Esophagus muscularis mucosa (tissue), 4 donors: Measurements from ENCODE around the gene ARF4. TPM values are rescaled to one million over a fixed set of nuclear protein-coding genes. Genes with fewer than 3 reads are reported as not detected.
"Not testable (repeated sequence)": the region's sequence is repeated elsewhere in the genome, so short reads cannot be mapped to it uniquely, and the experiment has no call there.

Experiments used
- DNase-seq: peaks from one replicate; pipeline ENCODE4 v3.0.0-alpha.2; 2017; ENCODE audit errors: extremely low spot score
- H3K27ac ChIP-seq, 4 donors: fragments of 200-600 bp; sonication (generic); replicated peaks in 1 of 4; 1 replicate in 3 of 4; 2 replicates in 1 of 4; pipeline ENCODE4 v1.5.1; 2016 to 2019; ENCODE audit warnings: mild to moderate bottlenecking in 1 of 4
- H3K27me3 ChIP-seq, 4 donors: fragments of 200-600 bp; sonication (generic); one replicate each; pipeline versions ENCODE4 v1.5.1 to v1.6.0; 2016 to 2019
- H3K36me3 ChIP-seq, 4 donors: fragments of 200-600 bp; sonication (generic); one replicate each; pipeline ENCODE4 v1.5.1; 2016 to 2019
- H3K4me1 ChIP-seq, 4 donors: fragments of 200-600 bp; sonication (generic); one replicate each; pipeline ENCODE4 v1.5.1; 2016 to 2019
- H3K4me3 ChIP-seq, 4 donors: fragments of 200-600 bp; sonication (generic); 1 replicate in 2 of 4; 2 replicates in 2 of 4; pipeline ENCODE4 v1.5.1; 2016 to 2019; ENCODE audit warnings: mild to moderate bottlenecking in 4 of 4, moderate library complexity in 1 of 4
- H3K9me3 ChIP-seq, 4 donors: fragments of 200-600 bp; sonication (generic); 1 replicate in 3 of 4; 2 replicates in 1 of 4; pipeline ENCODE4 v1.5.1; 2016 to 2019
- EP300 ChIP-seq: sonication (generic); formaldehyde crosslinking; IDR thresholded peaks from one replicate; pipeline ENCODE4 v1.6.1; 2017; ENCODE audit warnings: antibody characterized with exemption
- POLR2A ChIP-seq: fragments of 450-650 bp; IDR thresholded peaks from one replicate; pipeline ENCODE4 v1.6.1; 2017; ENCODE audit warnings: antibody characterized with exemption, moderate library complexity, mild to moderate bottlenecking, low read depth
- POLR2AphosphoS5 ChIP-seq, 2 donors: sonication (generic); formaldehyde crosslinking; IDR thresholded peaks; one replicate each; pipeline ENCODE4 v1.6.1; 2017; ENCODE audit warnings: antibody characterized with exemption in 2 of 2
- WGBS: methylation state at CpG from one replicate; pipeline ENCODE4 v1.1.5; 2018; 5-methylcytosine and 5-hydroxymethylcytosine counted together
- intact Hi-C: fragments of 100-400 bp; cut with DNase I; formaldehyde crosslinking; loops from one replicate; pipeline ENCODE4 v1.15.1; 2023
- total RNA-seq, 4 donors: library from RNA; depleted of rRNA; stranded (reverse); fragments of >200 nt; gene quantifications; one replicate each; pipeline versions ENCODE4 v1.1.0 to v1.2.1, GENCODE V29; 2016
- TF ChIP-seq, protein P1 (sequence below), 3 experiments: fragments of 200-600 bp in 2 of 3; fragments of 450-650 bp in 1 of 3; sonication (generic) in 2 of 3; IDR thresholded peaks; one replicate each; pipeline ENCODE4 v1.5.1; 2017 to 2019; ENCODE audit warnings: antibody characterized with exemption in 3 of 3, mild to moderate bottlenecking in 2 of 3, moderate library complexity in 1 of 3

ARF4 gene
- total RNA-seq, 4 donors from 2014 or later: 75.1 to 104 (median 84.1) TPM

- peaks cover 0 to 12% (median 0%) of the 10 kb centered on the region in 4 donors for H3K4me1 ChIP-seq
- H3K4me3 ChIP-seq: no peak overlapping the region
- intact Hi-C loops: no loop called here
- H3K9me3 ChIP-seq: no peaks in the 10 kb centered on the region
- TF ChIP-seq POLR2A: no peak
- TF ChIP-seq POLR2AphosphoS5 (IDR thresholded peaks at IDR 0.05): peak in 1 of 2 donors; percentile 19
- peaks cover 50 to 97% (median 76%) of the 10 kb centered on the region in 4 donors for H3K36me3 ChIP-seq
- no peaks in the 10 kb centered on the region for H3K27me3 ChIP-seq
- peak overlapping the region in 2 of 4 donors; percentile 31 to 35 for H3K27ac ChIP-seq
- WGBS: 69% methylated on average over 6 of the region's 6 CpGs
- no peak for DNase-seq
These were observed 30.8 kb upstream of the ARF4 start for GRCh38 chr3:57627976-57628375.

DNA sequence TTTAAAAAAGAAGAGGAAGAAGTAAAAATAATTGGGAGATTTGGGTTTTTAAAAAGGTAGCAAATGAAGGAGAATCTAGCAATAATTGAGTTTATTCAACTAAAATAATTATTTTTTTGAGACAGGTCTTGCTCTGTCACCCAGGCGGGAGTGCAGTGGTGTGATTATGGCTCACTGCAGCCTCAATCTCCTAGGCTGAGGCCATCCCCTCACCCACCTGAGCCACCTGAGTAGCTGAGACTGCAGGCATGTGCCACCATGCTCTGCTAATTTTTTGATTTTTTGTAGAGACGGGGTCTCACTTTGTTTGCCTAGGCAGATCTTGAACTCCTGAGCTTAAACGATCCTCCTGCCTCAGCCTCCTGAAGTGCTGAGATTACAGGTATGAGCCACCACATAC is 27.7 kb upstream of the ARF4 start:
- 82% methylated on average over 3 of the region's 3 CpGs for WGBS
- intact Hi-C loops: no loop called here

DNA sequence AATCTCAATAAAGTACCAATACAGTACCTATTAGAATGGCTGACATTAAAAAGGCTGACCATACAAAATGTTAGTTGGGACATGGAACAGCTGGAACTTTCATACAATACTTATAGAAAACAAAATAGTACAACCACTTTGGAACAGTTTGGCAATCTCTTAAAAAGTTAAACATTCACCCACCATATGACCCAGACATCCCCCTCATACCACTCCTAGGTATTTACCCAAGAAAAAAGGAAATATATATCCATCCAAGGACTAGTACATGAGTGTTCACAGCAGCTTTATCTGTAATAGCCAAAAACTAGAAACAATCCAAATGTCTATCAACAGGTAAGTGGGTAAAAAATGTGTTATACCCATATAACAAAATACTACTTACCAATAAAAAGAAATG is 25.2 kb upstream of the ARF4 start:
- no peak for DNase-seq
- Histone ChIP-seq H3K36me3 (peaks cover 30 to 78% (median 47%) of the 10 kb centered on the region in 4 donors), H3K27ac (no peak overlapping the region), H3K27me3 (no peaks in the 10 kb centered on the region), H3K4me3 (no peak overlapping the region), H3K4me1 (no peaks in the 10 kb centered on the region), H3K9me3 (no peaks in the 10 kb centered on the region)
- intact Hi-C loops: no loop called here
- no peak for TF ChIP-seq POLR2A

More for the DNA sequence above, 27.7 kb upstream of the ARF4 start:
- H3K27ac ChIP-seq: no peak overlapping the region
- no peaks in the 10 kb centered on the region for H3K27me3 ChIP-seq
- DNase-seq: no peak
- H3K4me1 ChIP-seq: peaks cover 0 to 12% (median 0%) of the 10 kb centered on the region in 4 donors
- H3K4me3 ChIP-seq: no peak overlapping the region
- peaks cover 48 to 89% (median 63%) of the 10 kb centered on the region in 4 donors for H3K36me3 ChIP-seq
- TF ChIP-seq EP300 (no peak), POLR2A (no peak), POLR2AphosphoS5 (IDR thresholded peaks at IDR 0.05) (no peak)
- TF ChIP-seq, protein P1, sequence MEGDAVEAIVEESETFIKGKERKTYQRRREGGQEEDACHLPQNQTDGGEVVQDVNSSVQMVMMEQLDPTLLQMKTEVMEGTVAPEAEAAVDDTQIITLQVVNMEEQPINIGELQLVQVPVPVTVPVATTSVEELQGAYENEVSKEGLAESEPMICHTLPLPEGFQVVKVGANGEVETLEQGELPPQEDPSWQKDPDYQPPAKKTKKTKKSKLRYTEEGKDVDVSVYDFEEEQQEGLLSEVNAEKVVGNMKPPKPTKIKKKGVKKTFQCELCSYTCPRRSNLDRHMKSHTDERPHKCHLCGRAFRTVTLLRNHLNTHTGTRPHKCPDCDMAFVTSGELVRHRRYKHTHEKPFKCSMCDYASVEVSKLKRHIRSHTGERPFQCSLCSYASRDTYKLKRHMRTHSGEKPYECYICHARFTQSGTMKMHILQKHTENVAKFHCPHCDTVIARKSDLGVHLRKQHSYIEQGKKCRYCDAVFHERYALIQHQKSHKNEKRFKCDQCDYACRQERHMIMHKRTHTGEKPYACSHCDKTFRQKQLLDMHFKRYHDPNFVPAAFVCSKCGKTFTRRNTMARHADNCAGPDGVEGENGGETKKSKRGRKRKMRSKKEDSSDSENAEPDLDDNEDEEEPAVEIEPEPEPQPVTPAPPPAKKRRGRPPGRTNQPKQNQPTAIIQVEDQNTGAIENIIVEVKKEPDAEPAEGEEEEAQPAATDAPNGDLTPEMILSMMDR (IDR thresholded peaks at IDR 0.05): no peak
- no peaks in the 10 kb centered on the region for H3K9me3 ChIP-seq

DNA sequence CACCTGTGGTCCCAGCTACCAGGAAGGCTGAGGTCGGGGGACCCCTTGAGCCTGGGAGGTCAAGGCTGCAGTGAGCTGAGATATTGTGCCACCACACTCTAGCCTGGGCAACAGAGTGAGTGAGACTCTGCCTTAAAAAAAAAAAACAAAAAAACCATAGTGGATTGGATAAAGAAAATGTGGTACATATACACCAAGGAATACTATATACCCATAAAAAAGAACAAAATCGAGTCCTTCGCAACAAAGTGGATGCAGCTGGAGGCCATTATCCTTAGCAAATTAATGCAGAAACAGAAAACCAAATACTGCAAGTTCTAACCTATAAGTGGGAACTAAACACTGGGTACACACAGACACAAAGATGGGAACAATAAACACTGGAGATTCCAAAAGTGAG is 20.6 kb upstream of the ARF4 start:
- H3K9me3 ChIP-seq: no peaks in the 10 kb centered on the region
- intact Hi-C loops: no loop called here

DNA sequence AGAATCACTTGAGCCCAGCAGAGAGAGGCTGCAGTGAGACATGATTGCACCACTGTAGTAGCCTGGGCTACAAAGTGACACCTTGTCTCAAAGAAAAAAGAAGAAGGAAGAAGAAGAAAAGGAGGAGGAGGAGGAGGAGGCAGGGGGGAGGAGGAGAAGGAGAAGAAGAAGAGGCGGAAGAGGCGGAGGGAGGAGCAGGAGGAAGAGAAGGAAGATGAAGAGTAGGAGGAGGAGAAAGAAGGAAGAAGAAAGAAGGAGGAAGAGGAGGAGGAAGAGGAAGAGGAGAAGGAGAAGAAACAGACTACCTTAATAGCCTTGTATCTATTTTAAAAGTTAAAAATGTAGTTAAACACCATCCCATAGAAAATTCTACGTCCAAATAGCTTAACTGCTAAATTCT is 19.1 kb upstream of the ARF4 start:
- intact Hi-C loops: no loop called here
- no peaks in the 10 kb centered on the region for H3K4me1 ChIP-seq
- no peak for TF ChIP-seq POLR2A
- no peak for TF ChIP-seq EP300
- no peak for TF ChIP-seq POLR2AphosphoS5 (IDR thresholded peaks at IDR 0.05)
- TF ChIP-seq, protein P1 (IDR thresholded peaks at IDR 0.05): no peak
- no peaks in the 10 kb centered on the region for H3K27me3 ChIP-seq
- H3K36me3 ChIP-seq: peaks cover 0 to 38% (median 2%) of the 10 kb centered on the region in 4 donors
- H3K9me3 ChIP-seq: no peaks in the 10 kb centered on the region
- no peak overlapping the region for H3K4me3 ChIP-seq
- H3K27ac ChIP-seq: no peak overlapping the region
- 58% methylated on average over 3 of the region's 3 CpGs for WGBS
- no peak for DNase-seq

More for the DNA sequence above, 20.6 kb upstream of the ARF4 start:
- 97% methylated on average over 3 of the region's 3 CpGs for WGBS
- no peak for DNase-seq
- no peaks in the 10 kb centered on the region for H3K4me1 ChIP-seq
- H3K27me3 ChIP-seq: no peaks in the 10 kb centered on the region
- no peak overlapping the region for H3K27ac ChIP-seq
- H3K4me3 ChIP-seq: no peak overlapping the region
- TF ChIP-seq POLR2A (no peak), EP300 (no peak), POLR2AphosphoS5 (IDR thresholded peaks at IDR 0.05) (no peak)
- TF ChIP-seq, protein P1 (IDR thresholded peaks at IDR 0.05): no peak
- peaks cover 2 to 49% (median 8%) of the 10 kb centered on the region in 4 donors for H3K36me3 ChIP-seq

DNA sequence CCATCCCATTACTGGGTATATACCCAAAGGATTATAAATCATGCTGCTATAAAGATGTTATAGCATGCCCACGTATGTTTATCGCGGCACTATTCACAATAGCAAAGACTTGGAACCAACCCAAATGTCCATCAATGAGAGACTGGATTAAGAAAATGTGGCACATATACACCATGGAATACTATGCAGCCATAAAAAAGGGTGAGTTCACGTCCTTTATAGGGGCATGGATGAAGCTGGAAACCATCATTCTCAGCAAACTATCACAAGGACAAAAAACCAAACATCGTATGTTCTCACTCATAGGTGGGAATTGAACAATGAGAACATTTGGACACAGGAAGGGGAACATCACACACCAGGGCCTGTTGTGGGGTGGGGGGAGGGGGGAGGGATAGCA is 14.7 kb upstream of the ARF4 start:
- H3K4me3 ChIP-seq, H3K9me3 ChIP-seq, DNase-seq, H3K27ac ChIP-seq, intact Hi-C loops, H3K27me3 ChIP-seq, H3K4me1 ChIP-seq: not testable (repeated sequence)
- peaks cover 0 to 14% (median under 1%) of the 10 kb centered on the region in 4 donors for H3K36me3 ChIP-seq
- WGBS: 99% methylated on average over 5 of the region's 5 CpGs
